Mucosa of rectum (tissue), 2 donors: ENCODE measurements around the gene DIO1.

Source experiments
- H3K27ac ChIP-seq, 2 donors: one replicate each; pipeline ENCODE4 v1.7.0; 2013; ENCODE audit warnings: inconsistent platforms in 2 of 2, low read depth in 2 of 2, low read length in 2 of 2
- H3K27me3 ChIP-seq, 2 donors: one replicate each; pipeline ENCODE4 v1.7.0; 2013; ENCODE audit warnings: low read length in 2 of 2; ENCODE audit not compliant: control insufficient read depth in 2 of 2, insufficient read depth in 2 of 2
- H3K36me3 ChIP-seq, 2 donors: one replicate each; pipeline ENCODE4 v1.7.0; 2013; ENCODE audit warnings: low read length in 2 of 2; ENCODE audit not compliant: control insufficient read depth in 2 of 2, insufficient read depth in 2 of 2
- H3K4me1 ChIP-seq, 2 donors: one replicate each; pipeline ENCODE4 v1.7.0; 2013; ENCODE audit warnings: low read length in 2 of 2, mild to moderate bottlenecking in 1 of 2; ENCODE audit not compliant: control insufficient read depth in 2 of 2, insufficient read depth in 2 of 2
- H3K4me3 ChIP-seq, 2 donors: one replicate each; pipeline ENCODE4 v1.7.0; 2013; ENCODE audit warnings: low read length in 2 of 2
- H3K9ac ChIP-seq, 2 donors: one replicate each; pipeline ENCODE4 v1.7.0; 2013; ENCODE audit warnings: low read length in 2 of 2, low read depth in 1 of 2, mild to moderate bottlenecking in 1 of 2
- H3K9me3 ChIP-seq, 2 donors: one replicate each; pipeline ENCODE4 v1.7.0; 2013; ENCODE audit warnings: low read length in 2 of 2; ENCODE audit not compliant: control insufficient read depth in 2 of 2
- donor health status: healthy.
- donor health status: Normal muscosa, but diverticular disease.

DIO1 gene

DNA sequence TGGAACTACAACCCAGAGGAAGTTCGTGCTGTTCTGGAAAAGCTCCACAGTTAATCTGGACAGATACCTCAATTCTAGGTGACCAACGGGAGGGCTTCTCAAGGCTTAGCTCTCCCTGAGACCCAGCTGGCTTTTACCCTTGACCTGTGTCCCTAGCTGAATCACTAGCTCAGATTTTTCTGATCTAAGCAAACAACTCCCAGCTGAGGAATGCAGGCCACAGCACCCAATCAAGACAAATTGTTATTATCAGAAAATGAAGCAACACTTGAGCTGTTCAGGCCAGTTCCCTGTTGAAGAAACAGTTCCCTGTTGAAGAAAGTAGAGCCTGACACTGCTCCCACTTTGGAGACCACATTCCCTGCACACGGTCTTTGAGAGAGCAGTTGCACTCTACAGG lies 16.0 kb downstream of the DIO1 start:
- no peaks in the 10 kb centered on the region for H3K27me3 ChIP-seq
- no peak overlapping the region for H3K27ac ChIP-seq
- no peaks in the 10 kb centered on the region for H3K4me1 ChIP-seq
- no peaks in the 10 kb centered on the region for H3K36me3 ChIP-seq
- H3K9ac ChIP-seq, result no peak overlapping the region
- H3K4me3 ChIP-seq, result no peak overlapping the region
- no peaks in the 10 kb centered on the region for H3K9me3 ChIP-seq

DNA sequence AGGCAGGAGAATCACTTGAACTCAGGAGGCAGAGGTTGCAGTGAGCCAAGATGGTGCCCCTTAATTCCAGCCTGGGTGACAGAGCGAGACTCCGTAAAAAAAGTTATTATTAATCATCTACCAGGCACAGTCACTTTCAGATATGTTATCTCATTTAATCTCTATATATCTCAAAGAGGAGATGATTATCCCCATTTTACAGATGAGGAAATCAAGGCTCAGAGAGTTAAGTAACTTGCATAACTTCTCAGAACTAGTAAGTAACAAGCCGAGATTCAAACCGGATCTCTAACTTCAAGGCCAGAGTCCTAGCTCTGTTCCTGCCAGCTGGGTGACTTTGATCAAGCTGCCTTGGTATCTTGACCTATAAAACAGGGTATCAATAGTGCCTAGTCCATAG lies 17.5 kb downstream of the DIO1 start:
- no peak overlapping the region for H3K9ac ChIP-seq
- H3K27ac ChIP-seq, result no peak overlapping the region
- H3K27me3 ChIP-seq, result no peaks in the 10 kb centered on the region
- H3K4me1 ChIP-seq, result no peaks in the 10 kb centered on the region
- peaks cover 0 to 2% of the 10 kb centered on the region in 2 donors for H3K36me3 ChIP-seq
- no peak overlapping the region for H3K4me3 ChIP-seq
- H3K9me3 ChIP-seq, result no peaks in the 10 kb centered on the region

DNA sequence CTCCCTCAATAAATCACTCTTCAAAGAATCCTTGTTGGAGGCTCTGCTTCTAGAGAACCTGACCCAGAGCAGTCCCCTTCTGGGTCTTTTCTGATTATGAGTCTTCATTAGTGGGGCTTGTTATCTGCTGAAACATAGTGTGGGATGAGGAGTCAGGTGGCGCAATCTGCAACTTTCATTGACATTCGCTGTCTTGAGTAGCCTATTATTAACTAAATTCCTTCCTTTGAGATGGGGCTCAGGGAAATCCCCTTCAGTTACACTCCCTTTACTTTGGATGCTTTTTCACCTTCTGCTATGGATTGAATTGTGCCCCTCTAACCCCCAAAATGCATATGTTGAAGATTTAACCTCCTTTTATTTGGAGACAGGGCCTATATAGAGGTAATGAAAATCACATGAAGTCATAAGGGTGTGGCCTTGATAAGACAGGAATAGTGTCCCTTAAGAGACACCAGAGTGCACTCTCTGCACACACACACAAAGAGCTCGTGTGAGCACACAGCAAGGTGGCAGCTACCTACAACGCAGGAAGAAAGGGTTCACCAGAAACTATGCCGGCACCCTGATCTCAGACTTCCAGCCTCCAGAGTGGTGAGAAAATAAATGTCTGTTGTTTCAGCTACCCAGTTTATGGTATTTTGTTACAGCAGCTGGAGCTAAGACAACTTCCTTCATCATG lies 19.5 kb downstream of the DIO1 start:
- Histone ChIP-seq H3K36me3 (peaks cover 0 to 3% of the 10 kb centered on the region in 2 donors), H3K27ac (no peak overlapping the region), H3K4me1 (no peaks in the 10 kb centered on the region), H3K9me3 (no peaks in the 10 kb centered on the region), H3K27me3 (no peaks in the 10 kb centered on the region), H3K9ac (no peak overlapping the region), H3K4me3 (no peak overlapping the region)

DNA sequence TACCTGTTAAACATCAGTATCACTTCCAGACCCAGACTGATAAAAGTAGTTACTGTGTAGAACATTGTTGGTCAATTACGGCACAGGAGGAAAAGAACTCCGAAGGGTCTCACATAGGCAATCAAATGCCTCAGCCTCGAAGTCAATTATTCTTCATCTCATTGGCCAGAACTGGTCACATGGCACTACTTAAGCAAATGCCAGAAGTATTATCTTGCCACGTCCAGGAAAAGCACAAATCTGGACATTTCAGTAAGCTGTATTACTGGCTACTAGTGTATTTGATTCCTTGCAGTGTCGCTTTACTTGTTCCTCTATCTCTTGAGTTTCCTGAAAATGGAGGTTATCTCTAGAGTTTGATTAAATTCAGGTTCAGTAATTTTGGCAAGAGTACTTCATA lies 24.4 kb downstream of the DIO1 start:
- H3K36me3 ChIP-seq, result peaks cover 6 to 13% of the 10 kb centered on the region in 2 donors
- H3K4me3 ChIP-seq, result no peak overlapping the region
- H3K27me3 ChIP-seq, result no peaks in the 10 kb centered on the region
- H3K27ac ChIP-seq, result no peak overlapping the region
- no peaks in the 10 kb centered on the region for H3K4me1 ChIP-seq
- no peak overlapping the region for H3K9ac ChIP-seq
- no peaks in the 10 kb centered on the region for H3K9me3 ChIP-seq

DNA sequence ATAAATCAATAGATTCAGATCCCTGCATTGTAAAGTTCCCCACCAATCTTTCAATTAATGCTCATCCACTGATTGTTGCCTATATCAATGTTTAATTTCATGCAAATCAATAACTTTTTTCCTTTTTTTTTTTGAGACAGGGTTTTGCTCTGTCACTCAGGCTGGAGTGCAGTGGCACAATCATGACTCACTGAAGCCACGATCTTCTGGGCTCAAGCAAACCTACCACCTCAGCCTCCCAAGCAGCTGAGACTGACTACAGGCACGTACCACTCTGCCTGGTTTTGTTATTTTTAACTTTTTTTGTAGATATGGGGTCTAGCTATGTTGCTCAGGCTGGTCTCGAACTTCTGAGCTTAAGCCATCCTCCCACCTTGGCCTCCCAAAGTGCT lies 25.7 kb downstream of the DIO1 start:
- peaks cover 7 to 14% of the 10 kb centered on the region in 2 donors for H3K36me3 ChIP-seq

DNA sequence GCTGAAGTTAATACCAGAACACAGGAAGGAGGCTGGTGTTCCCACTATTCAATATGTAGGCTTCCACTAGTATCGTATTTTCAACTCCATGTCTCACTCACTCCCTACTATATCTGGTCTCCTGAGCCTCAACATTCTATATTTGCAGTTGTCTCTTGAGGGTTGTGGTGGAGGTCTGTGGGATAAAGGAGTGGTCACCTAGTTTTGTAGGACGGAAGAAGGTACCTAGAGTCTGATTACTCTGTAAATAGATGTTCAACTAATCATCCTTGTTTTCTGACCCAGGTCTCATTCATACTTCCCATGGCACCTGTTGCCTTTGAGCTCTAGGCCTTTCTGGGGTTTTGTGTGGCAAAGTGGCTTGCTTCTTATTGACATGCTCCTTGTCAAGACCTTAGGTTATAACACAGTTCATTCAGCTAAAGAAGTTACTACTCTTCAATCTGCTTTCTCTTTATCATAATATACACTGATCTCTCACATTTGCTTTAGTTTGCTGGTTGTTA lies 33.4 kb downstream of the DIO1 start:
- H3K4me1 ChIP-seq, result no peaks in the 10 kb centered on the region
- no peak overlapping the region for H3K27ac ChIP-seq
- H3K4me3 ChIP-seq, result no peak overlapping the region
- H3K27me3 ChIP-seq, result no peaks in the 10 kb centered on the region
- no peaks in the 10 kb centered on the region for H3K9me3 ChIP-seq
- no peak overlapping the region for H3K9ac ChIP-seq
- H3K36me3 ChIP-seq, result peaks cover 4 to 22% of the 10 kb centered on the region in 2 donors

More for the DNA sequence above, 25.7 kb downstream of the DIO1 start:
- H3K27me3 ChIP-seq, result no peaks in the 10 kb centered on the region
- H3K9me3 ChIP-seq, result no peaks in the 10 kb centered on the region
- no peaks in the 10 kb centered on the region for H3K4me1 ChIP-seq
- H3K9ac ChIP-seq, result no peak overlapping the region
- no peak overlapping the region for H3K4me3 ChIP-seq
- H3K27ac ChIP-seq, result no peak overlapping the region

DNA sequence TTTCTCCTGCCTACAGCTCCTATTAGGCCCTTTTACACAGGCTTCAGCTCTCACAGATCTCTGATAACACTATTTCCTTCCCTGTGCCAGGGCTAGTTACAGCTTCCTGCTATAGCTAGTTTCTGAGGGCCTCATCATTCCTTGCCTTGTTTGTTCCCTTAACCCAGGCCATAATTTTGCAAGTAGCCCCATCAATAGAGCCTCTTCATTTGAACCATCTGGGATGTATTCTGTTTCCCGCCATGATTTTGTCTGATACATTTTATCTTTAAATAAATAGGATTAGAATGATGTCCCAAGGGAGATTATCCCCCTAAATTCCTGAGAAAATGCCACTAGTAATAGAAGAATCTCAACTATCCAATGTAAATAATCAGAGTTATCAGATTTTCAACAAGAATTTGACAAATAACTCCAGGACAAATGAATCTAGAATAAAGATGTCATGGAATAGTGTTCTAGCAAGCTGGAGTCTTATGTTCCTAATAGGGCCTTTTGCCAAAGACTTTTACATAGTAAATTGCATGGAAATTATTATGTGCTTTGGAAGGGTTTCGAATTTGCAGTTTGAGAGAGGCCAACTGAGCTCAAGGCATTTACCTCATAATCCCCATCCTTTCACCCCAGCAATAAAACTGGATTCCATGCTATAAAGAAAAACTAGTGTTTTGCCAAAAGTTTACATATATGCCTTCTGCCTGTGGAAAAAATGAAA lies 35.4 kb downstream of the DIO1 start:
- no peak overlapping the region for H3K27ac ChIP-seq
- H3K27me3 ChIP-seq, result no peaks in the 10 kb centered on the region
- H3K9ac ChIP-seq, result no peak overlapping the region
- H3K4me1 ChIP-seq, result no peaks in the 10 kb centered on the region
- peaks cover 0 to 2% of the 10 kb centered on the region in 2 donors for H3K9me3 ChIP-seq
- peaks cover 0 to 19% of the 10 kb centered on the region in 2 donors for H3K36me3 ChIP-seq
- H3K4me3 ChIP-seq, result no peak overlapping the region

DNA sequence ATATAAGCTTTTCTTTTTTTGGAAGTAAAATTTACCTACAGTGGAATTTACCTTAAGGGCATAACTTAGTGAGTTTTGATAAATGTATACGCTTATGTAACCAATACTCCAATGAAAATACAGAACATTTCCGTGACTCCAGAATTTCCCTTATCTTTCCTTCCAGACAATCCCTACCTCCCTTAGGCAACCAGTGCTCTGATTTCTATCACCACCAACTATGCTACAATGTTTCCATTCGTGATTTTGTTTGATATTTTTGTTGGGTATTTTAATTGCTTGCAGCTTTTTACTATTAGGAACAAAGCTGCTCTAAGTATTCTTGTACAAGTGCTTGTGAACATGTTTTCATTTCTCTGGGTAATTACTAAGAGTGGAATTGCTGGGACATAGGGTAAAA lies 36.9 kb downstream of the DIO1 start:
- Histone ChIP-seq H3K9ac (no peak overlapping the region), H3K4me1 (no peaks in the 10 kb centered on the region), H3K36me3 (peaks cover 0 to 19% of the 10 kb centered on the region in 2 donors), H3K4me3 (no peak overlapping the region), H3K9me3 (peaks cover 0 to 6% of the 10 kb centered on the region in 2 donors), H3K27ac (no peak overlapping the region), H3K27me3 (no peaks in the 10 kb centered on the region)

DNA sequence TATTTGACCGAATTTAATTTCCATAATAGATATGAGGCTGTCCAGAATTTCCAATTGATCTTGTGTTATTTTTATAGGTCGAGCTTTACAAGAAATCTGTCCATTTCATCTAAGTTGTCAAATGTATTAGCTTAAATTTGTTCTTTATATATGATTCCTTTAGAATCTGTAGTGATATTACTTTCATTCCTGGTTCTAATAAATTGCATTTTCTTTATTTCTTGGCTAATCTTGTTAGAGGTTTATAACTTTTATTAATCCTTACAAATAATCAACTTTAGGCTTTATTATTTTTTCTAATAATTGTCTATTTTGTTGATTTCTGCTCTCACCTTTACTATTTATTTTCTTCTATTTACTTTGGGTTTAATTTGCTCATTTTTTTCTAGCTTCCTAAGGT lies 37.5 kb downstream of the DIO1 start:
- Histone ChIP-seq H3K4me1 (no peaks in the 10 kb centered on the region), H3K27ac (no peak overlapping the region), H3K36me3 (peaks cover 0 to 19% of the 10 kb centered on the region in 2 donors), H3K9me3 (peaks cover 0 to 6% of the 10 kb centered on the region in 2 donors), H3K27me3 (no peaks in the 10 kb centered on the region), H3K4me3 (no peak overlapping the region), H3K9ac (no peak overlapping the region)

DNA sequence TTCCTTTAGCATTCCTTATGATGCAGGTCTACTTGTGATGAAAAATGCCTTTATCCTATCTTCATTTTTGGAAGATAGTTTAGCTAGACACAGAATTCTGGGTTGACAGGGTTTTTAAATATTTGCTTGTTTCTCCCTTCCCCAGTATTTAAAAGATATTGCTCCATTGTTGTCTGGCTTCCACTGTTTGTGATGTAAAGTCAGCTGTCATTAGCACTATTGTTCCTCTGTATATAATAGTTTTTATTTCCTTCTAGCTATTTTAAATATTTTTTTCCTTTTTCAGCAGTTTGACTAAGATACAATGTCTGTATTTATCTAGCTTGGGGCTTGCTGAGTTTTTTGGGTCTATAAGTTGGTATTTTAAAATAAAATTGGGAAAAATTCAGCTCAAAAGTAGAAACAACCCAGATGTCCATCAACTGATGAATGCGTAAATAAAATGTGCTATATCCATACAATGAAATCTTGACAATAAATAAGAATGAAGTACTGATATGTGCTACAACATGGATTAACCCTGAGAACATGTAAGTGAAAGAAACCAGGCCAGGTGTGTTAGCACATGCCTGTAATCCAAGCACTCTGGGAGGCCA lies 40.3 kb downstream of the DIO1 start:
- no peak overlapping the region for H3K9ac ChIP-seq
- H3K36me3 ChIP-seq, result peaks cover 0 to 5% of the 10 kb centered on the region in 2 donors
- H3K27me3 ChIP-seq, result no peaks in the 10 kb centered on the region
- H3K4me1 ChIP-seq, result no peaks in the 10 kb centered on the region
- no peak overlapping the region for H3K4me3 ChIP-seq
- peaks cover 0 to 6% of the 10 kb centered on the region in 2 donors for H3K9me3 ChIP-seq
- H3K27ac ChIP-seq, result no peak overlapping the region
